IMR-90 (cell line): ENCODE measurements around the gene IMPG1.
A peak's percentile ranks its signal among the peaks of the same experiment; 100 is the strongest.

ENCODE experiments used
- CEBPB ChIP-seq: IDR thresholded peaks from 2 replicates; pipeline ENCODE4 v1.6.1; 2012; ENCODE audit warnings: low read depth, low read length, improper control_type of control experiment
- FOS ChIP-seq: fragments of 150-350 bp; IDR thresholded peaks from 2 replicates; pipeline ENCODE4 v1.6.1; 2016; ENCODE audit warnings: low read depth, low read length
- MAFK ChIP-seq: IDR thresholded peaks from 2 replicates; pipeline ENCODE4 v1.6.1; 2012; ENCODE audit warnings: low read depth, low read length, improper control_type of control experiment
- MXI1 ChIP-seq: IDR thresholded peaks from 2 replicates; pipeline ENCODE4 v1.6.1; 2012; ENCODE audit warnings: low read depth, mild to moderate bottlenecking, low read length, moderate library complexity, borderline replicate concordance
- NFE2L2 ChIP-seq: fragments of 150-350 bp; IDR thresholded peaks from 2 replicates; pipeline ENCODE4 v1.6.1; 2016; ENCODE audit warnings: low read depth, mild to moderate bottlenecking, low read length
- POLR2A ChIP-seq: IDR thresholded peaks from 2 replicates; pipeline ENCODE4 v1.6.1; 2012; ENCODE audit warnings: mild to moderate bottlenecking, low read depth, low read length
- RAD21 ChIP-seq: IDR thresholded peaks from 2 replicates; pipeline ENCODE4 v1.6.1; 2012; ENCODE audit warnings: low read length, improper control_type of control experiment
- RCOR1 ChIP-seq: IDR thresholded peaks from 2 replicates; pipeline ENCODE4 v1.6.1; 2012; ENCODE audit warnings: mild to moderate bottlenecking, low read length, improper control_type of control experiment; ENCODE audit not compliant: insufficient replicate concordance
- RFX5 ChIP-seq: IDR thresholded peaks from 2 replicates; pipeline ENCODE4 v1.8.0; 2012; ENCODE audit warnings: low read depth, mild to moderate bottlenecking, low read length, moderate library complexity
- SMC3 ChIP-seq: fragments of 150-350 bp; IDR thresholded peaks from 2 replicates; pipeline ENCODE4 v1.6.1; 2016; ENCODE audit warnings: low read depth, mild to moderate bottlenecking, antibody characterized with exemption, low read length, moderate library complexity
- USF2 ChIP-seq: fragments of 150-350 bp; IDR thresholded peaks from 2 replicates; pipeline ENCODE4 v1.6.1; 2017; ENCODE audit warnings: mild to moderate bottlenecking, antibody characterized with exemption, low read length, low read depth
- TF ChIP-seq, protein P1 (sequence below): conservative IDR thresholded peaks from 2 replicates; pipeline ENCODE4 v1.5.1; 2012; ENCODE audit warnings: mild to moderate bottlenecking, low read depth, low read length, improper control_type of control experiment
- TF ChIP-seq, protein P2 (sequence below): fragments of 150-350 bp; IDR thresholded peaks from 2 replicates; pipeline ENCODE4 v1.6.1; 2016; ENCODE audit warnings: low read depth, mild to moderate bottlenecking, low read length, moderate library complexity, borderline replicate concordance

GRCh38 chr6:75934643-75935472 is 137.6 kb downstream of the IMPG1 start:
- TF ChIP-seq, protein P1, sequence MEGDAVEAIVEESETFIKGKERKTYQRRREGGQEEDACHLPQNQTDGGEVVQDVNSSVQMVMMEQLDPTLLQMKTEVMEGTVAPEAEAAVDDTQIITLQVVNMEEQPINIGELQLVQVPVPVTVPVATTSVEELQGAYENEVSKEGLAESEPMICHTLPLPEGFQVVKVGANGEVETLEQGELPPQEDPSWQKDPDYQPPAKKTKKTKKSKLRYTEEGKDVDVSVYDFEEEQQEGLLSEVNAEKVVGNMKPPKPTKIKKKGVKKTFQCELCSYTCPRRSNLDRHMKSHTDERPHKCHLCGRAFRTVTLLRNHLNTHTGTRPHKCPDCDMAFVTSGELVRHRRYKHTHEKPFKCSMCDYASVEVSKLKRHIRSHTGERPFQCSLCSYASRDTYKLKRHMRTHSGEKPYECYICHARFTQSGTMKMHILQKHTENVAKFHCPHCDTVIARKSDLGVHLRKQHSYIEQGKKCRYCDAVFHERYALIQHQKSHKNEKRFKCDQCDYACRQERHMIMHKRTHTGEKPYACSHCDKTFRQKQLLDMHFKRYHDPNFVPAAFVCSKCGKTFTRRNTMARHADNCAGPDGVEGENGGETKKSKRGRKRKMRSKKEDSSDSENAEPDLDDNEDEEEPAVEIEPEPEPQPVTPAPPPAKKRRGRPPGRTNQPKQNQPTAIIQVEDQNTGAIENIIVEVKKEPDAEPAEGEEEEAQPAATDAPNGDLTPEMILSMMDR = peak; percentile 81
- TF ChIP-seq POLR2A (no peak), RAD21 (peak; percentile 75), MAFK (no peak), FOS (no peak), USF2 (no peak), CEBPB (no peak), NFE2L2 (no peak), RFX5 (no peak), MXI1 (no peak), RCOR1 (no peak), SMC3 (peak; percentile 60)
- TF ChIP-seq, protein P2, sequence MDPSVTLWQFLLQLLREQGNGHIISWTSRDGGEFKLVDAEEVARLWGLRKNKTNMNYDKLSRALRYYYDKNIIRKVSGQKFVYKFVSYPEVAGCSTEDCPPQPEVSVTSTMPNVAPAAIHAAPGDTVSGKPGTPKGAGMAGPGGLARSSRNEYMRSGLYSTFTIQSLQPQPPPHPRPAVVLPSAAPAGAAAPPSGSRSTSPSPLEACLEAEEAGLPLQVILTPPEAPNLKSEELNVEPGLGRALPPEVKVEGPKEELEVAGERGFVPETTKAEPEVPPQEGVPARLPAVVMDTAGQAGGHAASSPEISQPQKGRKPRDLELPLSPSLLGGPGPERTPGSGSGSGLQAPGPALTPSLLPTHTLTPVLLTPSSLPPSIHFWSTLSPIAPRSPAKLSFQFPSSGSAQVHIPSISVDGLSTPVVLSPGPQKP = no peak
